Raji (cell line): ENCODE results near the gene GALR2.

Experiments
- POLR2A ChIP-seq: IDR thresholded peaks from 2 replicates; pipeline ENCODE4 v1.6.1; 2011; ENCODE audit warnings: low read depth, low read length, control low read depth; ENCODE audit not compliant: insufficient read depth

The GALR2 gene

DNA sequence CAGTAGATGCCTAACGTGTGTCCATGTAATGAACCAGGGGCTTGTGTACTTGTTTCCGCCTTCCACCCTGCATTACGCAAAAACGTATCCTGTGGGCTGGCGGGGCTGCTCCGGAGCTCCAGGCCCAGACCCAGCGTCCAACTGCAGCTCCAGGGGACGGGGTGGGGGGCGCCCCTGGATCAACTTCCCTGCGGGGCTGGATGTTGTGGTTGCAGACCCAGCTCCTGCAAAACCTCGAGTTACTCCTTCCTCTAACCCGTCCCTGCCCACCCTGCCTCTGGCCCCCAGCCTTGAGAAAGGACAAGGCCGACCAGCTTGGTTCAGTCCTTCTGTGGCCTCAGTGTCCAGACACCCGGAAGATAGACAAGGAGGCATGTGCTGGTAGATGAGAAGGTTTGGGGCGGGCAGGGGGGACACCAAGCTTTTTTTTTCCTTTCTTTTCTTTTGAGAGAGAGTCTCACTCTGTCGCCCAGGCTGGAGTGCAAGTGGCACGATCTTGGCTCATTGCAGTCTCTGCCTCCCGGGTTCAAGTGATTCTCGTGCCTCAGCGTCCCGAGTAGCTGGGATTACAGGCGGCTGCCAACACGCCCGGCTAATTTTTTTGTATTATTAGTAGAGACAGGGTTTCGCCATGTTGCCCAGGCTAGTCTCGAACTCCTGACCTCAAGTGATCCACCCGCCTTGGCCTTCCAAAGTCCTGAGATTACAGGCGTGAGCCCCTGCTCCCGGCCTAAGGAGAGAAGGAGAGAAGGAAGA, 29.7 kb downstream of the GALR2 start:
- no peak for TF ChIP-seq POLR2A

DNA sequence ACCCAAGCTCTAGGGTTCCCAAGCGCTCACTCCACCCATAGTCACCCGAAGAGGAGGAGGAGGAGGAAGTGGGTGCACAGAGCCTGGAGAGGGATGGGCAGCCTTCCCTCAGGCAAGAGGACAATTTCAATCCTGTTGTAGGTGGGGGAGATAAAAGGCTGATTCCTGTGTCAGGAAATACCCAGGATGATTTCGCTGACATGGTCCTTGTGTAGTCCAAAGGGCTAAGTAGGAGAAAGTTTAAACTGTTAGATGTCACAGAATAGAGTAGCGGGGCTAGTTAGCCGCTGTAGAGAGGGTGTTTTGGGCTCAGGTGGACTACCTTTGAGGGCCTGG, 30.3 kb downstream of the GALR2 start:
- no peak for TF ChIP-seq POLR2A

DNA sequence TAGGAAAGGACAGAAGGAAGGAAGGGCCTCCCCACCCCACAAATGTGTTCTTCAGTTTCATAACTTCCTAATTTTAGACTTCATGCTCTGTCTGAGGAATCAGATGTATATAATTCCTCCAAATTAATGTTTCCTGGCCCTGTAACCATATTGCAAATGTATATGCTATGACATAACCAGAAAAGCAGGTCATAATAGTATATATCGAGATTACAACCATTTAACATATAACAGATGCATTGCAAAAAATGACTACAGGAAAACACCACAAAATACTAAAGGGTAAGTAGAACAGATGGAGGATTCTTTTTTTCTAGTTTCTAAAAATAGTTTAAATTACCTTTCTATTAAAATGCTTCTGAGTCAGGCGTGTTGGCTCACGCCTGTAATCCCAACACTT, 32.1 kb downstream of the GALR2 start:
- no peak for TF ChIP-seq POLR2A

DNA sequence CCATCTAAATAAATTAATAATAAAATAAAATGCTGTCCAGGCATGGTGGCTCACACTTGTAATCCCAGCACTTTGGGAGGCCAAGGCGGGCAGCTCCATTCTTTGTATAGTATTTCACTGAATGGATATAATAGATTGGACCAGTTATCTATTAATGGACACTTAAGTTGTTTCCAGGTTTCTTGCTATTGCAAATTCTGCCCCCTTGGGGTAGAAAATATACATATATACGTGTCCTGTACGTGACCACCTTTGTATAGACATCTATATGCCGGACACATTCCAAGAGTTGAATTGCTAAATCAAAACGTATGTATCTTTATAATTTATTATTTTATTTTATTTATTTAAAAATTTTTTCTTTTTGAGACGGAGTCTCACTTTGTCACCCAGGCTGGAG, 32.9 kb downstream of the GALR2 start:
- no peak for TF ChIP-seq POLR2A

DNA sequence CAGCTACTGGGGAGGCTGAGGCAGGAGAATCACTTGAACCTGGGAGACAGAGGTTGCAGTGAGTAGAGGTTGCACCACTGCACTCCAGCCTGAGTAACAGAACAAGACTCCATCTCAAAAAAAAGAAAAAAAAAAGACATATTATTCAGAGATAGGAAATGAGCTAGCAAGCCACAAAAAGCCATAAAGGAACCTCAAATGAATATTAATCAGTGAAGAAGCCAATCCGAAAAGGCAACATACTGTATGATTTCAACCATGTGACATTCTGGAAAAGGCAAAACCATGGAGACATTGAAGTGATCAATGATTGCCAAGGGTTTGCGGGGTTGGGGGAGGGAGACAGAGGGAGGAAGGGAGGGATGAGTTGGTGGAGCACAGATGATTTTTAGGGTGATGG, 37.4 kb downstream of the GALR2 start:
- no peak for TF ChIP-seq POLR2A

DNA sequence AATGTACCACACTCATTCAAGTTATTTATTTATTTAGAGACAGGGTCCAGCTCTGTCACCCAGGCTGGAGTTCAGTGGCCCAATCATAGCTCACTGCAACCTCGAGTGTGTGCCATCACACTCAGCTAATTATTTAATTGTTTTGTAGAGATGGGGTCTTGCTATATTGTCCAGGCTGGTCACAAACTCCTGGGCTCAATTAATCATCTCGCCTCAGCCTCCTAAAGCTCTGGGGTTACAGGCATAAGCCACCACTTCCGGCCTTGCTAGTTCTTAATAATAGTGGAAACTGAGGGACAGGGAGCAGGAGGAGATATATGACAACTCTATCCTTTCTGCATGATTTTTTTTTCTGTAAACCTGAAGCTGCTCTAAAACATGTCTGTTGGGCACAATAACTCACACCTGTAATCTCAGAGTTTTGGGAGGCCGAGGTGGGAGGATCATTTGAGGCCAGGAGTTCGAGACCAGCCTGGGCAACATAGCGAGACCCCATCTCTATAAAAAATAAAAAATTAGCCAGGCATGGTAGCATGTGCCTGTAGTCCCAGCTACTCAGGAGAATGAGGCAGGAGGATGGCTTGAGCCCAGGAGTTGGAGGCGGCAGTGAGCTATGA, 40.7 kb downstream of the GALR2 start:
- no peak for TF ChIP-seq POLR2A

DNA sequence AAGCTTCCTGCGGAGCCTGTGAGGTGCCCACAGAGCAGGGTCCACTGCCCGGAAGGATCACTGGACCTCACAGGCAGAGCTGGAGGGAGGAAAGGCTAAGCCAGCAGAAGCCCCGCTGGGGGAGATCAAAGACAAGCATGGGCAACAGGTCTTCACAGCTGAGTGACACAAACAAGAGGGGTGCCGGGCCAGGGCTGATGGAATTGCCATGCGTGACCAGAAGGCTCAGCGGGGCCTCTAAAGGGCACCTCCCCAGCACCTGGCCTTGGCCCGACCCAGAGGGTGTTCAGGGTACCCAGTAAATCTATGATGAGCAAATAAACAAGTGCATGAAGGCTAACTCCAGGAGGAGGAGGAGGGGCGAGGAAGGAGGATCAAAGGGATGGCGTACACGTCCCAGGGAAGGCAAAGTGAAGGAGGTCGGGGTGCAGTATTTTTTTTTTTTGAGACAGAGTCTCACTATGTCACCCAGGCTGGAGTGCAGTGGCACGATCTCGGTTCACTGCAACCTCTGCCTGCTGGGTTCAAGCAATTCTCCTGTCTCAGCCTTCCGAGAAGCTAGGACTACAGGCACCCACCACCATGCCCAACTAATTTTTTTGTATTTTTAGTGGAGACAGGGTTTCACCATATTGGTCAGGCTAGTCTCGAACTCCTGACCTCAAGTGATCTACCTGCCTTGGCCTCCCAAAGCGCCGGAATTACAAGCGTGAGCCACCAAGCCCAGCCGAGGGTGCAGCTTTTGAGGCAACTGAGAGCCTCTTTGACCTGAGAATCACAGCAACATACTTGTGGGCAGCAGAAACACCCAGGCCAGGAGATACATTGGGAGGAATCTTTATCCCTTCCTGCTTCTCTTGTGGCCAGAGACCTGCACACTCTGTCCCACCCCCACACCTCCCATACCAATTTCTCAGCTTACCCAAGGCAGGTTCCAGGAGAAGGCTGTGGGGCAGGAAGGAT, 45.1 kb downstream of the GALR2 start:
- TF ChIP-seq POLR2A, result no peak

DNA sequence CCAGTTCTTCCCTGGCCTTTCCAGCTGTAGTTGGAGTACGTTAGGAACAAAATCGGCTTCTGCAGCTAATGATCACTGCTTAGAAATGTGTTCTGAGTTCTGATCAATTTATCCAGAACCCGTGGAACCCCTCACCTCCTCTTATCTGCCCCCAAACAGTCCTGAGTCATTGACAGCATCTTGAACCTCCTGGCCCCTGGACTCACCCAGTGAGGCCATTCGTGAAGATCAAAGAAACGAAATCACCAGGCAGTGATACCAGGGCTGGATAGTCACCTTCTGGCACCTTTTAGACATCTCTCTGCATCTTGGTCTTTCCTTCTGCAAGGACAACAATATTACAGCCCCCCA, 46.1 kb downstream of the GALR2 start:
- no peak for TF ChIP-seq POLR2A

DNA sequence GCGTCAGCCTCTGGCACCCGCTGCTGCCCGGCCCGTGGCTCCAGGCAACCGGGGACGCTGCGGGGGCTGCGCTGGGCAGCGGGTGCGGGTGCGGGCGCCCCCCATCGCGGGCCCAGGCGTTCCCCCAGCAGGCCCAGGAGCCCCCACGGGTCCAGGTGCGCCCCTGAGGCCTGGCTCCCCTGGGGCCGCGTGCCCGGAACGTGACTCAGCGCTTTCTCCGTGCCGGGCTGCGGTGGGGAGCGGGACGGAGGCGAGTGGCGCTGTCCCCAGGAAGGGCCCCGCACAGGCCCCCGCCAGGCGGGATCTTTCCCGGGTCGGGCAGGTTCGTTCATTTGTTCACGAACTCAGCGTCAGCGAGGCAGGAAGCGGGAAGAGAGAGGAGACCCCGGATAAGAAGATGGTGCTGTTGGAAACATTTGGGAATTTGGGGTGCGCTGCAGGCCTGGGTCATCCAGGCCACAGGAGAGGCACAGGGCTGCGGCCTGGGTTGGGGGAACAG, 47.4 kb downstream of the GALR2 start:
- no peak for TF ChIP-seq POLR2A

DNA sequence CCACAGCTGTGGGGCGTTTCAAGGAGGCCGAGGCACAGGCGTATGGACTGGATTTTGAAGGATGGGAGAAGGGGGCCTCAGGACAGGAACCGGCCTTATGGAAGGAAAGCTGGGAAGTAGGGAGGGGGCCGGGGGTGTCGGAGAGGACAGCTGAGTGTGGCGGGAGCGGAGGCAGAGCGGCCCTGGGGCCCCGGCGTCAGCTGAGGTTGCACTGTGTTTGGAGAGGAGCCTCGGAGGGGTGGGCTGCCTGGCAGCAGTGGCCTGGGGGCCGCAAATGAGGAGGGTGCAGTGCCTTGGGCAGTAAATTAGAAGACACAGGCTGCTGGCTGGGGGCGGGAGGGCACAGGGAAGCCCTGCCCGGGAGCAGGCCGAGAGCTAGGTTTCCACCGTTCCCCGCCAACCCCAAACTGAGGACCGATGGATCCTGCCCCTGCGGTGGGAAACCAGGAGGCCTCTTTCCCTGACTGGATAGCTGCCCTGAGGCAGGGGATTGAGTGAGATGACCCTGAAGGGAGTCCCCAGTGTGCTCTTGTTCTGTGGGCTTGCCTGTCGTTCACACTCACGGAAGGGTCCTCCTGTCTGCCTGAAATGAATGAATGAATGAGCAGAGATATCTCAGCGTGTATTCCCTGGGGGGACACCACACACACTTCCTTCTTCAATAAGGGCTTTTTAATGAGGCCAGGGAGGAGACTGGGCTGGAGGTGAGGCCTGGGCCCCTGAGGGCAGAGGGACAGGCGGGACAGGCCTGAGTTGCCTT, 48.0 kb downstream of the GALR2 start:
- no peak for TF ChIP-seq POLR2A

DNA sequence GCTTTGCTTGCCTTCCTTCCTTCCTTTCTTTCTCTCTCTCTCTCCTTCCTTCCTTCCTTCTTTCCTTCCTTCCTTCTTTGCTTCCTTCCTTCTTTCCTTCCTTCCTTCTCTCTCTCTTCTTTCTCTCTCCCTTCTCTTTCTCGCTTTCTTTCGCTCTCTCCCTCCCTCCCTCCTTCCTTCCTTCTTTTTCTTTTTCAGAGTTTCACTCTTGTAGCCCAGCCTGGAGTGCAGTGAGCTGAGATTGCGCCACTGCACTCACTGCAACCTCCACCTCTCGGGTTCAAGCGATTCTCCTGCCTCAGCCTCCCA, 48.6 kb downstream of the GALR2 start:
- TF ChIP-seq POLR2A, result no peak

DNA sequence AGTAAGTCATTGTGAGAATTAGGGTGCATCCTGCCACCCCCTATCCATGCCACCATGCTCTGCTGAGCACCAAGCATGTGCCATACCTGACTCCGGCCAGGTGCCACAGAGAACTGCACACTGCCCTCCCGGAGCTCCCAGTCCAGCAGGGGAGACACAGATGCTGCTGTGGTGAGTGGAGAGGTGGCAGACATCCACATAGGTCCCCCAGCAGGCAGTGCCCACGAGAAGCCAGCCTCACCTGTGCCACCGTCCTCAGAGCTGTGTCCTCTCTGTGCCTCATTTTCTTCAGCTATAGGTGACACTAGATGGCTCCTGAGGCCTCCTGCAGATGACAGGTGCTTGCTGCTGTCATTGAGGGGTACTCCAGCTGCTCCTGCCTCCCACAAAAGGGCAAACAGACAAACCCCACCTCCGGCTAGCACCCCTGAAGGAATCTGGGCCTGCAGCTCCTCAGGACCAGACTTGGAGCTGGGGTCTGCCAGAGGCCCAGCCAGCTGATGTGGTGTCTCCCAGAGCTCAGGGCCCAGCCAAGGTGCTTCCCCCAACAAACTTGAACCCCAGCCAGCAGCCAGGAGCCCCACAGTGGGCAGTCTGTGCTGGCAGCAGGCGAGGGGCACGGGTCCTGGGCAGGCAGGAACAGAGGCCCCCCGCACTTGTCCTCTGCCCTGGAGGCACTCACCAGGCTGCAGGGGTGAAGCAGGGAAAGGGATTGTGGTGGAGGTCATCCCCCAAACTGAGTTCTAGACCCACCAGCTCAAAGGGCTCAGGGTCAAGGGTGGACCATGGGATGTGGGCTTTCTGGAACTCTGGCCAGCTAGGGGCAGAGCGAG, 49.4 kb downstream of the GALR2 start:
- TF ChIP-seq POLR2A, result no peak

DNA sequence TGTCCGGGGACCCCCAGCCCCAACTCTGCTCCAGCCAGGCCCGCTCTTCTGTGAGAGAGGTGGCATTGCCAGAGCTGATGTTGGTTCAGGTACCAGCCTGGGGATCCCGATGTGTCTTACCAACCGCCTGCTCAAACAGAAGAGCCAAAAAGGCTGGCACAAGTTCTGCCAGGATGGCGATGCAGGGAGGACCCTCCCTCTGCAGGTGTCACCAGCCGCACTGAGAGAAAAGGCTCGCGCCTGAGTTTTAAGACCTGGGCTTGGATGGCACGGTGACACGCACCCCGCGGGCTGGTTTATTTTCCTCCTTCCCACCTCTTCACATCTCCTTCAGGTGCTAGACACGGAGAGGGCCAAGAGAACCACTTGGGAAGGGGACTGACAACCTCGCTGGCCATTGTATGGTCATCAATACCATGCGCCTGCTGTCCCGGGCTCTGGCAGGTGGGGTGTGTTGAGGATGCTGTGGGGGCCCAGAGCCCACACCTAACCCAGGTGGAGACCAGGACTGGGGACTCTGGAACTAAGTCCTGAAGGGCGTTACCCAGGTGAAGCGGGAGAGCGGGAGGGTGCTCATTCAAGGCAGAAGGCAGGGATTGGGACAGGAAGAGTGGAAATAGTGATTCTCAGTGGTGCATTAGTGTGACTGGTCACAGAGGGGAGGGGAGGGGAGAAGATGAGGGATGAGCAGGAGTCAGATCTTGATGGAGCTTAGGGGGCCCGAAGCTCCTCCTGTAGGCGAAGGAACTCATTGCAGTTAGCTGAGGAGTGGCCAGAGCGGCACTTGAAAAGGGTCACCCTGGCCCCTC, 50.2 kb downstream of the GALR2 start:
- TF ChIP-seq POLR2A, result no peak

DNA sequence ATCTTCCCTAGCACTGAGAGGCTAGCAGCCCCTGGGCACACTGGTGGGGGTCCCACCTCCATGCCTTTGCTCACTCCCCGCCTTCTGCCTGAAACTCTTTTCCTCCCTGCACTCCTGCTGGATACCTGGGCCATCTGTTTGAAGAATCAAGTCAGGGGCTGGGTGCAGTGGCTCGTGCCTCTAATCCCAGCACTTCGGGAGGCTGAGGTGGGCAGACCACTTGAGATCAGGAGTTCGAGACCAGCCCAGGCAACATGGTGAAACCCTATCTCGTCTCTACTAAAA, 50.8 kb downstream of the GALR2 start:
- no peak for TF ChIP-seq POLR2A
